Measurements from ENCODE around the gene SRPRB. TPM values are rescaled to one million over a fixed set of nuclear protein-coding genes. Genes with fewer than 3 reads are reported as not detected.

The SRPRB gene
- polyA plus RNA-seq (ENCODE audit: insufficient read length in 3 of 3) = 10 to 100 TPM; 47.4 to 54.2 (median 53.1) TPM
- long read RNA-seq, donor 1, partial matches to known transcripts = 37 of 37 reads
- long read RNA-seq, donor 1, other reads (novel, unspliced or antisense) = 0 of 37 reads
- long read RNA-seq, donor 2, partial matches to known transcripts = 60 of 60 reads
- long read RNA-seq, donor 2, other reads (novel, unspliced or antisense) = 0 of 60 reads
- long read RNA-seq, donor 3, partial matches to known transcripts = 31 of 32 reads
- long read RNA-seq, donor 3, other reads (novel, unspliced or antisense) = 0 of 32 reads
- long read RNA-seq, donor 4, partial matches to known transcripts = 25 of 25 reads
- long read RNA-seq, donor 4, other reads (novel, unspliced or antisense) = 0 of 25 reads
- long read RNA-seq, donor 5, partial matches to known transcripts = 14 of 15 reads
- long read RNA-seq, donor 5, other reads (novel, unspliced or antisense) = 0 of 15 reads
- long read RNA-seq, donor 6, partial matches to known transcripts = 21 of 32 reads
- long read RNA-seq, donor 6, other reads (novel, unspliced or antisense) = 9 of 32 reads
- long read RNA-seq, donor 7, partial matches to known transcripts = 18 of 19 reads
- long read RNA-seq, donor 7, other reads (novel, unspliced or antisense) = 0 of 19 reads
- long read RNA-seq, donor 8, partial matches to known transcripts = 10 of 10 reads
- long read RNA-seq, donor 8, other reads (novel, unspliced or antisense) = 0 of 10 reads
- long read RNA-seq, donor 9, partial matches to known transcripts = 33 of 33 reads
- long read RNA-seq, donor 9, other reads (novel, unspliced or antisense) = 0 of 33 reads
- long read RNA-seq, donor 10, partial matches to known transcripts = 22 of 23 reads
- long read RNA-seq, donor 10, other reads (novel, unspliced or antisense) = 0 of 23 reads
- long read RNA-seq, donor 11, partial matches to known transcripts = 22 of 22 reads
- long read RNA-seq, donor 11, other reads (novel, unspliced or antisense) = 0 of 22 reads
- long read RNA-seq, donor 12, partial matches to known transcripts = 28 of 28 reads
- long read RNA-seq, donor 12, other reads (novel, unspliced or antisense) = 0 of 28 reads
- long read RNA-seq, donor 13, partial matches to known transcripts = 50 of 50 reads
- long read RNA-seq, donor 13, other reads (novel, unspliced or antisense) = 0 of 50 reads
- long read RNA-seq, donor 14 = 0 reads
- long read RNA-seq, donor 15, partial matches to known transcripts = 45 of 46 reads
- long read RNA-seq, donor 15, other reads (novel, unspliced or antisense) = 0 of 46 reads
- long read RNA-seq, donor 16, partial matches to known transcripts = 25 of 26 reads
- long read RNA-seq, donor 16, other reads (novel, unspliced or antisense) = 0 of 26 reads

DNA sequence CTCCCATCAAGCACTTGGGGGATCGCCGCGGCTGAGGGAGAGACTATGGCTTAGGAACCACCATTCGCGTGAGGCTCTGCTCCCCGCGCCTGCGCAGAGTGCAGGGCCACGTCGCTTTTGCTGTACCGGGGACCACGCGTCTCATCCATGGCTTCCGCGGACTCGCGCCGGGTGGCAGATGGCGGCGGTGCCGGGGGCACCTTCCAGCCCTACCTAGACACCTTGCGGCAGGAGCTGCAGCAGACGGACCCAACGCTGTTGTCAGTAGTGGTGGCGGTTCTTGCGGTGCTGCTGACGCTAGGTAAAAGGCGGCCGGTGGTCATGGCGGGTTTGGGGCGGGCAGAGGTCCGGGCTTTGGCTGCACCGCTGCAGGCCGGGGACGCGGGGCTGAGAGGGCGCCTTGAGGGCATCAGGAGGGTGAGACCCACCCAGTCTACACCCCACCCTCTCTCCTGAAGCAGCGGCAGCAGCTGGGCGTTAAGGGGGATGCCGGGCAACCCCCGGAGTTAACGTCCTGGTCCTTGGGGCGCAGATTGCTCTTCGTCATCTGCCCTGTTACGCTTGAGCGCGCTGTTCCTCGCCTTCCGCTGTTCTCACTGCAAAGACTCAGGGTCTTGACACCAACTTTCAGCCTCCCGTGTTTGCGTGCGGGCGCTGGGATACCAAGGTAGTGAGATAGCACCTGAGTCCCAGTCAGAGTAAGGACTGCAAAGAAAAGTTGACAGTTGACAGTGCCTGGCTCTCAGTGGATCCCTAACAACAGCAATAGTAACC is at the start of gene SRPRB:
SRPRB (plus strand) TSS at position 114 of the 774 bp plus-strand sequence; CDS start at position 148, 34 bp downstream.
- DNase-seq = peak; percentile 92

DNA sequence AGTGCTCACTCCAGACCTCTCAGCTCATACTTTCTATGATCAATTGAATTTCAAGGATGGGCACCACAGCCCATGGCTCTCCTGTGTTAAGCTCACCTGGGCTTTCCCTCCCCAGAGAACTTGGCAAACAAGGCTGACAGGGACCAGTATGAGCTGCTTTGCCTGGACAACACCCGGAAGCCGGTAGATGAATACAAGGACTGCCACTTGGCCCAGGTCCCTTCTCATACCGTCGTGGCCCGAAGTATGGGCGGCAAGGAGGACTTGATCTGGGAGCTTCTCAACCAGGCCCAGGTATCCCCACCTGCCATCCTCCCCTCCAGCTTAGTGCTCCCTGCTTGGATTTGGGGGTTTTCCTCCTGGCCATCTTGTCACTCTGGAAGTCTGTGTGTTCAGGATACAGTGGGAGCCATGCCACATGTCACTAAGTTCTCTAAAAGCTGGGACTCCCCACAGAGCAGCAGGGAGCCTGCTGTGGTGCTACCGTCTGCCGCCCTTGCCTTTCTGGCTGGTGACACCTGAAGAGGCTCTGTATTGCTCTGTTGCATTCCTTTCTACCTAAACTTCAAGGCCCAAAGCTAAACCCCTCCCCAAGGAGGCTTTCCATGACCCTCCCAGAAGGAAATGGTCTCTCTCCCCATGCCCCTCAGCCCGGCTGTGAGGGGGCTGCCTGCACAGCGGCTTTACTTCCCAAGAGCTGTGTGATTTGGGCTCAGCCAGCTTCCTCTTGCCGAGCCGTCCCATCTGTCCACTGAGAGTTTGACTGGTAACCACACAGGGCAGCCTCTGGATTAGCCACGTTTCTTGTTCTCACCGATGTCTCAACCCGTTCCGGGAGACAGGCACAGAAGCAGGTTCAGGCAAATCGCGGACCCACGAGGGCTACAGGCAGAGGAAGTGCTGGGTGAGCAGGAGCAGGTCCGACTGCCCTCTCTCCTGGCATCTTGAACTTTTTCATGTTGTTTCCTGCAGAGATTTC is 48.6 kb upstream of the SRPRB start:
- no peak for DNase-seq

DNA sequence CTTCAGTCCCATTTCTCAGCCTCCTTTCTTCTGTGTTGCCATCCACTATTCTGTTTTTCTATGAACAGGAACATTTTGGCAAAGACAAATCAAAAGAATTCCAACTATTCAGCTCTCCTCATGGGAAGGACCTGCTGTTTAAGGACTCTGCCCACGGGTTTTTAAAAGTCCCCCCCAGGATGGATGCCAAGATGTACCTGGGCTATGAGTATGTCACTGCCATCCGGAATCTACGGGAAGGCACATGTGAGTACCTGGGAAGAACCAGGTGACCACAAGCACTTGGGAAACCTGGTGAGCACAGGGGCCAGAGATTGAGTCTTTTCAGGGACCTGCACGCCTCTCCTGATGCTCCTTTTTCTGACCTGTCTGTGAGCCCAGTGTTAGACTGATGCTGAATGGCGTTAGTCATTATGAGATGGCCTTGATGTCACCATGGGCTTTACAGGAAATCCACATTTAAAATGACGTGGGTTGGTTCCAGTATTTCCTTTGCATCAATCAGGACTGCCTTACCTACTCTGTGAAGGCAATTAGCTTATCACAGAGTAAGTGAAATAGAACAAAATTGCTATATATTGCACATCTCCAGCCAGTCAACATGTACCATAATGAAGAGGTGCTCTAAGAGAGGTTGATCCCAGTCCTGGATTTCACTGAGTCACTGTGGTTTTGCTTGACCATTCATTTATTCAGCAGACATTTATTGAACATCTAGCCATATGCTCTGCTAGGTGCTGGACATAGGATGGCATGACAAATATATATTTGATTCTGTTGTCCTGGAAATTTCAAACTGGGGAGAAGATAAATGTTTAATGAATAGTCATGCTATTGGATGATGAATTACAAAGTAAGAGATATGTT is 47.7 kb upstream of the SRPRB start:
- no peak for DNase-seq

- DNase-seq = no peak
Measured at GRCh38 chr3:133758568-133758928, 47.1 kb upstream of the SRPRB start.

GRCh38 chr3:133758964-133759739 is 46.5 kb upstream of the SRPRB start:
- no peak for DNase-seq

DNA sequence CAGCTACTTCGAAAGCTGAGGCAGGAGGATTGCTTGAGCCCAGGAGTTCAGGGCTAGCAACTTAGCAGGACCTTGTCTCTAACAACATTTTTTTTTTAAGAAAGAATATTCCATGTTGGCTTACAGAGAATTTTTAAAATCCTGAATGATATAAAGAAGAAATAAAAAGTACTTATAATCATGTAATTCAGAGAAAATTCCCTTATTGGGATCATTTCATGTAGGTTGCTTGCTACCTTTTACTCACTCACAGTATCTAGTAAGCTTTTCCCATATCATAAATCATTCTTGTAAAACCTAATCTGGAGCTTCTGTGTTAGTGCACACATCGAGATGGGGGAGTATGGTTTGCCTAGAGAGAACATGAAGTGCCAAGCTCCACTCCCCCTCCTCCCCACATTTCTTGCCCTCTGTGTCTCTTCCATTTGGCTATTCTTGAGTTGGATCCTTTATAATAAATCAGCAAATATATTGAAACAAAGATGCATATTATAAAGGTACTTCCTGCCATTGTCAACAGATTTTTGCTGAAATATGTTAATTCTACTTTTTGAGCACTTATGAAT is 45.8 kb upstream of the SRPRB start:
- DNase-seq = peak; percentile 22

DNA sequence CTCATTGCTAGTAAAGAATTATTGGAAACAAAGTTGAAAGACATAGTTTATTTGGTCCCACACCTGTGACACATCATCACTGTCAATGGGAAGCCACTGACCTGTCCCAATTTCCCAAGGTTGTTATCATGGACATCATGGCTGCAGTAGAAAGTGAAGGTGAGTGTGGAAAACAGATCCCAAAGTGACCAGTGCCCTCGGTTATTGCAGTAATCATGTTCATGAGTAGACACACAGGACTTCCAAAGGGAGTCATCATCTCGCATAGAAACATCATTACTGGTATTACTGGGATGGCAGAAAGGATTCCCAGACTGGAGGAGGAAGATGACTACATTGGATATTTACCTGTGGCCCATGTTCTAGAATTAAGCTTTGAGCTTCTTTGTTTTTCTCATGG is 44.7 kb upstream of the SRPRB start:
- DNase-seq = no peak

GRCh38 chr3:133761605-133762484 is 43.8 kb upstream of the SRPRB start:
- DNase-seq = no peak

DNA sequence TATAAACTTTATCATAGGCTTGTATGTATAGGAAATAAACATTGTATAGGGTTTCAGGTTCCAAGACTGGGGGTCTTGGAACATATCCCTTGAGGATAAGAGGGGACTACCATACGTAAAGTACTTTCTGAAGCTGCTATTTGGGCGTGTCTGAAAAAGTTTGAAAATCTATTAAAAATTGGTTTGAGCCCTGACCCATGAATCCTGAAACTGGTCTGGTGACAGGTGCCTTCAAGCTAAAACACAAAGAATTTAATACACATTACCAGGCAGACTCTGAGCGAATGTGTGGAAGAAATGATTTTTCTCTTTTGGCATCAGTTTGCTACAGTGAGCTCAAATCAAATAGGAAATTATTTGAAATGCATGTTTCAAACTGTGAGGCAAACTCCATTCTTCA is 43.1 kb upstream of the SRPRB start:
- no peak for DNase-seq

- DNase-seq = peak; percentile 75
Measured at GRCh38 chr3:133763797-133764683, 41.6 kb upstream of the SRPRB start.

DNA sequence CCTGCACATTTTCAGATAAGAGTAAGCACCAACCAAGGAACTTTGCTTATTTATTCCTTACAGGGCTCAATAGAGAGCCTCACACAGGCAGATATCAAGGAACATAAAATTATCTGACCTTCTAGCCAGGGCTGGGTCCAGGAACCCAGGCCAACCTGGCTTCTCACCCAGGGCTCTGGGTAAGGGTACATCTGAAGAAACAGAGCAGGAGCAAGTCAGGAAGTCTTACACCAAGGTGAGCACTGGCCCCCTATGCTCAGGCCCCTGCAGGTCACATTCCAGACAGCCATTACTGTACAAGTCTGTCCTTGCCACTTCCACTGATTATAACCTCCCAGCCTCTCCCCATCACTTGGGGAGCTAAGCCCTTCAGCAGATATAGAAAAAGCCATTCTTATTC is 40.4 kb upstream of the SRPRB start:
- DNase-seq = no peak

DNA sequence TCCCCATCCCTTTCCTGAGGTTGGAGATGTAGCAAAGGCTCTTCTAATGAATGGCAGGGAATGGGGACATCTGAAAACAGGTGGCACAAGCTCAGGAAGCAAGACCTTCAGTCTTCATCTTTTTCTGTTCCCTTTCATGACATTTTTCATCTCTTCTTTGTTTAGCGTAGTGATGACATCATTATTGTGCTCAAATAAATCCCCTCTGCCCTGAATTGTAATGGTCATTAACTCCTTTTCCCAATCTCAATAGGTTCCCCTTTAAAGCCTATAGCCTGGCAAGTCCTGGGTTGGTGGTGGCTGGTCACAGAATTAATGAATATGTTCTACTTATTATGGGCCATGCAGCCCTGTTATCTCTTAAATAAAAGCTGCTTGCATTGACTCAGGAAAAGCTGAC is 38.0 kb upstream of the SRPRB start:
- no peak for DNase-seq

GRCh38 chr3:133769536-133769935 is 36.1 kb upstream of the SRPRB start:
- DNase-seq = no peak

DNA sequence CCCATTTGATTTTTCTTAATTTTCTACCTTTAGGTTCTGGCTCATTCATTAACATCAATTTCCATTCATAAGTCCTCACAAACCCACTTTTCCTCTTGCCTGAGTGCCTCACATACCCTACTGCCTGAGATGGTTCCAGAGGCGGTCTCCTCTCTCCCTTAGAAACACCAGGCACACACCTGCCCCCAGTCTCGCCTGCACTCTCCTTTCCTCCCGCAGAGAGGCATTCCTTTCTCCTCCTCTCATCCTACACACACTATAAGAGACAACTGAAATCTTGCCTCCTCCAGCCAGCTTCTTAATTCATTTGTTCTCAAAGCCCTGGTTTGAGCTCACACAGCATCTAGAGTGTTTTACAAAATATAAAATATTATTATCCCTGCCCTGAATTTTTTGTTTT is 31.9 kb upstream of the SRPRB start:
- DNase-seq = no peak

GRCh38 chr3:133775309-133775708 is 30.3 kb upstream of the SRPRB start:
- no peak for DNase-seq

DNA sequence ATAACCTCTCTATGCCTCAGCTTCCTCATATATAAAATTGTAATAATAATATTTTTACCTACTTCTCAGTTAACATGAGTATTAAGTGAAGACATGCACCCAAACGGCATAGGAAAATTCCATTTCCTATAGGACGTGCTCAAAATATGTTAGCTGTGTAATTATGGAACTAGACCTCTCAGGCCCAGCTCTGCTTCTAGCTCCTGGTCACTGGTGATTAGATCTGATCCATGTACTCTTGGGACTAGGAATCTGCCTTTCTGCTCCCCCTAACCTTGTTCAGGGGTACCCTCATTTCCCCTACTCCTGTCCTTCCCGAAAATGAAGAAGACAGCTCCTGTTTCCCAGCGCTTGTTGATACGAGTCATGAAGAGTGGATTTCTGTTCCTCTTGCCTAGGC is 29.8 kb upstream of the SRPRB start:
- no peak for DNase-seq
